DMS79 (cell line): Measurements from ENCODE around the gene CHAD.
"Not testable (repeated sequence)": the region's sequence is repeated elsewhere in the genome, so short reads cannot be mapped to it uniquely, and the experiment has no call there.

Experiments
- DNase-seq: peaks from one replicate; lab custom pipeline; 2025; lab: John Stamatoyannopoulos, UW

The CHAD gene

GRCh38 chr17:50428126-50428525 lies 40.6 kb downstream of the CHAD start:
- DNase-seq = not testable (repeated sequence)

DNA sequence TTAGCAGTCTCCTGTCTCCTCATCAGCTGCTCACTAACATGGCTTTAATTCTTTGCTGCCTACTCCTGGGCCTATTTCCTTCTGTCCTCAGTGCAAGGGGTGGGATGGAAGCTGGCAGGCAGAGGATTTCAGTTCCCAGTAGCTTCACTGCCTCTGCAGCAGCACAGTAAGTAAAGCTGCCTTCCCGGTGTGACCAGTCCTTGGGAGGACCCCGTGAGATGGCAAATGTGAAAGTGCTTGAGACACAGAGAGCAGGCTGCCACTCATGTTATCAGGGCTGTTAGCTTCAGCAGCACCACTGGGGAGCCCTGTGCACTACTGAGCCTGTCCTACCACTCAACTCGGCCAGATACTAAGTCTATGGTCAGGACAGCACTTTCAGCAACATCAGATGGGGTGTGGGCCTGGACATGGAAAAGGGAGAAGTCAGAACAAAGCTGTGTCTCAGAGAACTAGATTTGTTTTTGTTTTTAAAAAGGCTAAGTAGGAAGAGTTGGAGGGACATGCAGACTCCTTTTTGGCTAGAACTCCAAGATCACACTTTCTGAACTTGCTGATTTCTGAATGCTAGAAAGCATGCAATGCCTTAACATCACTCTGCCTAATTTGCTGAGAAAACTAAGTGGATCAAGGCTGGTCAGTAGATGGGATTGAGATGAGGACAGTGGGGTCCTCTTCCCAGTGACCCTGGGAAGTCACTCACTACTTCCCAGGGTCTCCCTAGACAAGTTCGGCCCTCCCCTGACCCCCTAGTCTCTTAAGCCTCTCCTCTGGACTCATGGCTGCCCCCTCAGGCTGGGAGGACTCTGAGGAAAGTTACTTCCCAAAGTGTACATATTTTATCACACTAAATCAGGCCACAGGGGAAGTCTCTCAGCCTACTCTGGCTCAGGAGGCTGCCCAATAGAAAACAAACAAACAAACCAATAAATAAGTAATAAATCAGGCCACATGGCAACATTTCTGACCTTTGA lies 41.6 kb downstream of the CHAD start:
- no peak for DNase-seq

DNA sequence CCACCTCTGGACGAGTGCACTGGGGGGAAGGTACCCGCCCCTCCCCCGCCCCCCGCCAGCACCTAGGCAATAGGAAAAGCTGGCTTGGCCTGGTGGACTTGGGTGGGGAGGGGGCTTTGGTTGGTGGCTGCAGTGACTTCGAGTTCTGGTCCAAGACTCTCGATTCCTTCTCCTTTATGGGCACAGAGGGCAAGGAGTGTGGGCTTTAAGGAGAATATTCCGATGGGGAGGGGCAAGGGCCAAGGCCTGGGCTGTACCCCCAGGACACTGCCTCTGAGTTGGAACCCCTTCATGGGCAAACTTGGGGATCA lies 42.3 kb downstream of the CHAD start:
- DNase-seq = no peak

- DNase-seq = no peak
Measured at GRCh38 chr17:50425682-50426471, 42.8 kb downstream of the CHAD start, which contains the start of gene ACSF2. ACSF2 (plus strand) TSS chr17:50426218; CDS start chr17:50426262, 44 bp downstream.

GRCh38 chr17:50424996-50425681 lies 43.5 kb downstream of the CHAD start:
- DNase-seq = no peak

GRCh38 chr17:50424246-50424995 lies 44.3 kb downstream of the CHAD start:
- no peak for DNase-seq

DNA sequence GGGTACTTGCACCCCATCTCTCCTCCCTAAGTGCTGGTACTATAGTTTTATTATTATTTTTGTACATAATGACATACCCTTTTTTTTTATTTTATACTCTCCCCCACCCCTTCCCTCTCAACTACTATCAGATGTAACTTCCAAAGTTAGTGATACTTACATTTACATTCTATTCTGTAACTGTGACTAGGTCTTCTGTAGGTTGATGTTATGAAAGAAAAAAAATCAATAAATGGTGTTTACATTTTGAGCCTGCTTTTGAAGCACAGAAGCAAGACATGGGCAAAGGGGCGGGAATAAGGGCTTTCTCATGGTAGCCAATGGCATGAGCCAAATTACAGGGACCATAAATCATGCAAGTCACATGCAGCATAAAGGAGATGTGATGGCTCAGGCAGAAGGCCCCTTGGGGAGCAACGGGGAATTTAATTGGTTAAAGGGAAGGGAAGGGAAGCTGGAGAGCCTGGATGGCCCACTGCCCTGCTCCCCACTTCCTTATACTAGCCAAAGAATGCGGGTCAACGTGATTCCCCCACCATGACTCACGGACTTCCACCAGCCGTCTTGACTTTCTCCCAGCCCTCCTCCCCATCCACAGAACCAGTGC lies 45.0 kb downstream of the CHAD start:
- no peak for DNase-seq

GRCh38 chr17:50422738-50423137 lies 45.9 kb downstream of the CHAD start:
- no peak for DNase-seq

GRCh38 chr17:50421308-50422051 lies 47.2 kb downstream of the CHAD start:
- no peak for DNase-seq

DNA sequence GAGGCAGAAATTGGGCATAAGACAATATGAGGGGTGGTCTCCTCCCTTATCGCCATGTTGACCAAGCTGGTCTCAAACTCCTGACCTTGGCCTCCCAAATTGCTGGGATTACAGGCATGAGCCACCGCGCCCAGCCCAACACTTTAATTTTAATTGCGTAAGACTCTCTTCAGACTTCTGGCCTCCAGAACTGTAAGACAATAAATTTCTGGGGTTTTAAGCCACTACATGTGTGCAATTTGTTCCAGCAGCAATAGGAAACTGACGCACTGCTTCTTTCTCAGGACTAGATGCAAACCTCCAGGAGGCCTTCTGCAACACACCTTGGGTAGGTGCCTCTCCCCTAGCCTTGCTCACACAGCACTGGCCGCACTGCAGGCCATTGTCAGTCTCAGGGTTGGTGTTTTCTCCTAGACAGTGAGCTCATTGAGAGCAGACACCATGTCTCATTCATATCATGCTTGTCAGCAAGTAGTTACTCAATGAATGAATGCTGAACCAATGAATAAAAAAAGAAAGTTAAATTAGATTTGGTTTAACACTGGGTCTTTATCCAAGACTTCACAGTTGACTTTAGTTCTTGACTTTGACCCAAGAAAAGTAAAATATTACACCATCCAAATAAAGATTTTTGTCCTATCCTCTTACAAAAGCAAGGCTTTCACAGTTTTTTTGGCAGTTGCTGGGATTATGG lies 48.1 kb downstream of the CHAD start:
- DNase-seq = no peak

- not testable (repeated sequence) for DNase-seq
Measured at GRCh38 chr17:50419577-50419976, 49.1 kb downstream of the CHAD start.

DNA sequence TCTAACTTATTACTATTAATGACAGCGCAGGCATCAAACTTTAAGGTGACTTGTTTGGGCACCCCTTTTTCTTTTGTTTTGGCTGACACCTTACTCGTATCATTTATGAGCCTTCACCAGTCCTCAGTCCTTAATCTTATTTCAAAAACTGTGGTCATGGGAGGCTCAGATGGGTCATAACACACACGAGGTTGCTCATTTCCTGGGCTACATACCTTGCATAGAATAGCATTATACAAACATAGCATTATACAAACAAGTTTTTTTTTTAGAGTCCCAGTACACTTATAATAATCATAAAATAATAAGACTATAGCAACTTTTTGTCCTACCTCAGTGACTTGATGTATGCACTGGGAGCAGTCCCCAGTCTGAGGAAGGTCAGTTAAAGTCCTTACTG lies 53.9 kb downstream of the CHAD start:
- no peak for DNase-seq
